VCaP (cell line): ENCODE measurements around the gene LMBRD2.
"Not testable (repeated sequence)": the region's sequence is repeated elsewhere in the genome, so short reads cannot be mapped to it uniquely, and the experiment has no call there.

Source experiments
- H3K27ac ChIP-seq: fragments of 450-650 bp; 2 replicates; pipeline ENCODE4 v1.5.1; 2017
- TF ChIP-seq, protein P1 (sequence below): fragments of 450-650 bp; conservative IDR thresholded peaks from 2 replicates; pipeline ENCODE4 v1.5.1; 2017; ENCODE audit warnings: mild to moderate bottlenecking, moderate library complexity

LMBRD2 gene

GRCh38 chr5:36136581-36136980 is 15.1 kb downstream of the LMBRD2 start:
- H3K27ac ChIP-seq, result no peak overlapping the region
- TF ChIP-seq, protein P1, sequence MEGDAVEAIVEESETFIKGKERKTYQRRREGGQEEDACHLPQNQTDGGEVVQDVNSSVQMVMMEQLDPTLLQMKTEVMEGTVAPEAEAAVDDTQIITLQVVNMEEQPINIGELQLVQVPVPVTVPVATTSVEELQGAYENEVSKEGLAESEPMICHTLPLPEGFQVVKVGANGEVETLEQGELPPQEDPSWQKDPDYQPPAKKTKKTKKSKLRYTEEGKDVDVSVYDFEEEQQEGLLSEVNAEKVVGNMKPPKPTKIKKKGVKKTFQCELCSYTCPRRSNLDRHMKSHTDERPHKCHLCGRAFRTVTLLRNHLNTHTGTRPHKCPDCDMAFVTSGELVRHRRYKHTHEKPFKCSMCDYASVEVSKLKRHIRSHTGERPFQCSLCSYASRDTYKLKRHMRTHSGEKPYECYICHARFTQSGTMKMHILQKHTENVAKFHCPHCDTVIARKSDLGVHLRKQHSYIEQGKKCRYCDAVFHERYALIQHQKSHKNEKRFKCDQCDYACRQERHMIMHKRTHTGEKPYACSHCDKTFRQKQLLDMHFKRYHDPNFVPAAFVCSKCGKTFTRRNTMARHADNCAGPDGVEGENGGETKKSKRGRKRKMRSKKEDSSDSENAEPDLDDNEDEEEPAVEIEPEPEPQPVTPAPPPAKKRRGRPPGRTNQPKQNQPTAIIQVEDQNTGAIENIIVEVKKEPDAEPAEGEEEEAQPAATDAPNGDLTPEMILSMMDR, result no peak

DNA sequence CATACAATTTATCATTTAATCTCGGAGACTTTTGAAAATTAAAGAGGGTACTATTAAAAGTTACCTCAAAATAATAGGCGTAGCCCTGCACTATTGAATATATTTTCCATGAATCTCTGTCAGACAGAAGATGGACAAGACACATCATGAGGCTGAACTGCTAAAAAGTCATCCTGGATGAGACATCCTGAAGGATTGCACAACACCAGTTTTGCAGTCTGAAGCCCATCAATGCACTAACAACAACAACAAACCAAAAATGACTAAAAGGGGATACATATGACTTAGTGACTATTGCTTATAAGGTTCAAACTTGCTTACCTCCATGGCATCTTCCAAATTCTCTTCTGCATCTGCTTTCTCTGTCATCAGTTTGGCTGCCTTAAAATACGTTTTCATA is 15.7 kb downstream of the LMBRD2 start:
- TF ChIP-seq, protein P1, result no peak
- no peak overlapping the region for H3K27ac ChIP-seq

DNA sequence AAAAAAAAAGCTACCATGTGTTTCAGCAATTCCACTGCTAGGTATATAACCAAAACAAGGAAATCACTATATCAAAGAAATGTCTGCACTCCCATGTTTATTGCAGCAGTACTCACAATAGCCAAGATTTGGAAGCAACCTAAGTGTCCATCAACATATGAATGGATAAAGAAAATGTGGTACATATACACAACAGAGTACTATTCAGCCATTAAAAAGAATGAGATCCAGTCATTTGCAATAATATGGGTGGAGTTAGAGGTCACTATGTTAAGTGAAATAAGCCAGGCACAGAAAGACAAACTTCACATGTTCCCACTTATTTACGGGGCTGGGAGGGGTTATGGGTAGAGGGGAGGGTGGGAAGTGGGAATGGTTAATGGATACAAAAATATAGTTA is 18.7 kb downstream of the LMBRD2 start:
- not testable (repeated sequence) for H3K27ac ChIP-seq

- H3K27ac ChIP-seq, result not testable (repeated sequence)
These were observed 22.0 kb downstream of the LMBRD2 start for GRCh38 chr5:36129666-36130065.

DNA sequence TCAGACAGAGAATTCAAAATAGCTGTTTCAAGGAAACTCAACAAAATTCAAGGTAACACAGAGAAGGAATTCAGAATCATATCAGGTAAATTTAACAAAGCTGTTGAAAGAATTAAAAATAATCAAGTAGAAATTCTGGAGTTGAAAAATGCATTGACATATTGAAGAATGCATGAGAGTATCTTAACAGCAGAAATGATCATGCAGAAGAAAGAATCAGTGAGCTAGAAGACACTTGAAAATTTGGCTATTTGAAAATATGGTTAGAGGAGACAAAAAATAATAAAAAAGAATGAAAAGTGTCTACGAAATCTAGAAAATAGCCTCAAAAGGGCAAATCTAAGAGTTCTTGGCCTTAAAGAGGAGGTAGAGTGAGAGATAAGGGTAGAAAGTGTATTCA is 22.9 kb downstream of the LMBRD2 start:
- no peak overlapping the region for H3K27ac ChIP-seq
- TF ChIP-seq, protein P1, result no peak

GRCh38 chr5:36125868-36126267 is 25.8 kb downstream of the LMBRD2 start:
- no peak overlapping the region for H3K27ac ChIP-seq
- TF ChIP-seq, protein P1, result no peak

DNA sequence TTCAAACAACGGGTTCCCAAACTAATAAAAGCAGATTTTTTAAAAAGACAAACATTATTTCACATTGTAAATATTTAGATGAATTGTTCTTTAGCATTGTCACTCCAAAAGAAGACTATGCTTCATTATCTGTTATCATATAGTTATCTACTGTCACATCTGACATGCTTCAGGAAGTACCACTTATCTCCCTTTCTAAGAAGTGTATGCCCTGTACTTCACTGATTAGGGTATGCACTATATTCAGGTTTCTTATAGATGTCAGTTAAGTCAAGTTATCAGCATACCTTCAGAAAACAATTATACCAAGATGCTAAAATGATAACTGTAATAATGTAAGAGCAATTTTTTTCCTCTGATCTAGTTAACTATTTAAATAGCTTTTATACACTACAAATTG is 40.4 kb downstream of the LMBRD2 start:
- no peak overlapping the region for H3K27ac ChIP-seq
- TF ChIP-seq, protein P1, result no peak

GRCh38 chr5:36108758-36109460 is 42.8 kb downstream of the LMBRD2 start:
- H3K27ac ChIP-seq, result no peak overlapping the region
- TF ChIP-seq, protein P1, result no peak

- TF ChIP-seq, protein P1, result no peak
These were observed 45.9 kb downstream of the LMBRD2 start for GRCh38 chr5:36105819-36106218.

More at GRCh38 chr5:36105819-36106218, 45.9 kb downstream of the LMBRD2 start:
- no peak overlapping the region for H3K27ac ChIP-seq
